GM12878 (cell line): ENCODE results near the gene SNX21.

Experiments used
- ATF3 ChIP-seq: IDR thresholded peaks from 2 replicates; pipeline ENCODE4 v1.6.1; 2011; ENCODE audit warnings: low read depth, mild to moderate bottlenecking, low read length, moderate library complexity, borderline replicate concordance; ENCODE audit errors: extremely low read depth
- CHD2 ChIP-seq: IDR thresholded peaks from 2 replicates; pipeline ENCODE4 v1.6.1; 2011; ENCODE audit warnings: low read depth, low read length, improper control_type of control experiment, borderline replicate concordance
- EGR1 ChIP-seq, 2 experiments: IDR thresholded peaks; 1 replicate in 1 of 2; 2 replicates in 1 of 2; pipeline ENCODE4 v1.6.1; 2011 to 2012; ENCODE audit warnings: low read depth in 2 of 2, low read length in 2 of 2, borderline replicate concordance in 1 of 2, mild to moderate bottlenecking in 1 of 2, moderate library complexity in 1 of 2
- EP300 ChIP-seq, 2 experiments: fragments of 150-350 bp in 1 of 2; IDR thresholded peaks; 2 replicates each; pipeline ENCODE4 v1.6.1; 2011 to 2012; ENCODE audit warnings: low read depth in 2 of 2, low read length in 2 of 2, borderline replicate concordance in 1 of 2, improper control_type of control experiment in 1 of 2, inconsistent platforms in 1 of 2; ENCODE audit not compliant: control insufficient read depth in 1 of 2
- HCFC1 ChIP-seq: fragments of 150-350 bp; IDR thresholded peaks from 2 replicates; pipeline ENCODE4 v1.6.1; 2014; ENCODE audit warnings: low read length
- POLR2A ChIP-seq: IDR thresholded peaks from 2 replicates; pipeline ENCODE4 v1.6.1; 2011; ENCODE audit warnings: low read depth, mild to moderate bottlenecking, low read length
- SMAD1 ChIP-seq: fragments of 450-650 bp; IDR thresholded peaks from 2 replicates; pipeline ENCODE4 v1.6.1; 2018; ENCODE audit warnings: mild to moderate bottlenecking, low read depth; ENCODE audit not compliant: partially characterized antibody
- TARDBP ChIP-seq: IDR thresholded peaks from 2 replicates; pipeline ENCODE4 v1.6.1; 2016; ENCODE audit warnings: borderline replicate concordance
- ZBTB33 ChIP-seq: fragments of 450-650 bp; IDR thresholded peaks from 2 replicates; pipeline ENCODE4 v1.6.1; 2017; ENCODE audit warnings: mild to moderate bottlenecking
- ZNF592 ChIP-seq: fragments of 450-650 bp; IDR thresholded peaks from 2 replicates; pipeline ENCODE4 v1.6.1; 2017; ENCODE audit warnings: mild to moderate bottlenecking, moderate library complexity

- TF ChIP-seq EGR1 (IDR thresholded peaks at IDR 0.05; ENCODE audit: borderline replicate concordance in 1 of 2, low read depth in 2 of 2, low read length in 2 of 2) = no peak
- no peak for TF ChIP-seq ZNF592
- no peak for TF ChIP-seq ATF3
- no peak for TF ChIP-seq SMAD1
- TF ChIP-seq POLR2A = no peak
- TF ChIP-seq ZBTB33 = no peak
- TF ChIP-seq HCFC1 = no peak
- no peak for TF ChIP-seq CHD2
- TF ChIP-seq TARDBP = no peak
- TF ChIP-seq EP300 (IDR thresholded peaks at IDR 0.05; ENCODE audit: borderline replicate concordance in 1 of 2, control insufficient read depth in 1 of 2, low read depth in 2 of 2, low read length in 2 of 2) = no peak
These were observed 19.9 kb downstream of the SNX21 start for GRCh38 chr20:45853484-45853883.
